DOHH2 (cell line): ENCODE data around the gene LPA.
"Not testable (repeated sequence)": the region's sequence is repeated elsewhere in the genome, so short reads cannot be mapped to it uniquely, and the experiment has no call there.

ENCODE experiments used
- H3F3A ChIP-seq: fragments of 200-600 bp; sonication (generic), shearing (Covaris generic); 2 replicates; pipeline ENCODE4 v1.6.0; 2016; ENCODE audit warnings: antibody characterized with exemption, mild to moderate bottlenecking; ENCODE audit not compliant: control insufficient read depth, insufficient read depth
- H3K27ac ChIP-seq: fragments of 200-600 bp; sonication (generic); 2 replicates; pipeline ENCODE4 v1.5.1; 2014; ENCODE audit warnings: low read depth, mild to moderate bottlenecking, low read length, moderate library complexity
- H3K27me3 ChIP-seq: fragments of 200-600 bp; sonication (generic); 2 replicates; pipeline ENCODE4 v1.6.1; 2014; ENCODE audit warnings: mild to moderate bottlenecking, low read length, mixed read lengths; ENCODE audit not compliant: control insufficient read depth
- H3K36me3 ChIP-seq: fragments of 200-600 bp; sonication (generic); 2 replicates; pipeline ENCODE4 v1.6.1; 2014; ENCODE audit warnings: mild to moderate bottlenecking, low read length, moderate library complexity, mixed read lengths; ENCODE audit not compliant: control insufficient read depth
- H3K4me1 ChIP-seq: fragments of 200-600 bp; sonication (generic); 2 replicates; pipeline ENCODE4 v1.6.1; 2014; ENCODE audit warnings: mild to moderate bottlenecking, low read length, mixed read lengths; ENCODE audit not compliant: control insufficient read depth
- H3K4me2 ChIP-seq: fragments of 200-600 bp; sonication (generic); 2 replicates; pipeline ENCODE4 v1.6.0; 2014; ENCODE audit warnings: mild to moderate bottlenecking, low read length, moderate library complexity
- H3K4me3 ChIP-seq: fragments of 200-600 bp; sonication (generic); 2 replicates; pipeline ENCODE4 v1.5.1; 2014; ENCODE audit warnings: mild to moderate bottlenecking, low read length, mixed read lengths
- H3K79me2 ChIP-seq: fragments of 200-600 bp; sonication (generic); 2 replicates; pipeline ENCODE4 v1.6.1; 2014; ENCODE audit warnings: mild to moderate bottlenecking, low read length, mixed read lengths; ENCODE audit not compliant: control insufficient read depth
- H3K9me2 ChIP-seq: fragments of 200-600 bp; sonication (generic); replicated peaks from 2 replicates; pipeline ENCODE4 v1.6.1; 2014; ENCODE audit warnings: mild to moderate bottlenecking, low read length, mixed read lengths; ENCODE audit not compliant: control insufficient read depth
- H3K9me3 ChIP-seq: fragments of 200-600 bp; sonication (generic); 2 replicates; pipeline ENCODE4 v1.6.1; 2014; ENCODE audit warnings: antibody characterized with exemption, low read length, mixed read lengths; ENCODE audit not compliant: control insufficient read depth, insufficient read depth
- H4K20me1 ChIP-seq: fragments of 200-600 bp; sonication (generic); 2 replicates; pipeline ENCODE4 v1.6.0; 2014; ENCODE audit warnings: low read depth, mild to moderate bottlenecking, antibody characterized with exemption, low read length, moderate library complexity; ENCODE audit not compliant: control insufficient read depth, insufficient read depth
- CTCF ChIP-seq: fragments of 200-600 bp; sonication (generic); IDR thresholded peaks from one replicate; pipeline ENCODE4 v1.5.1; 2014; ENCODE audit warnings: antibody characterized with exemption, mild to moderate bottlenecking, low read depth, low read length; ENCODE audit not compliant: poor library complexity, severe bottlenecking
- EZH2phosphoT487 ChIP-seq: fragments of 200-600 bp; sonication (generic); IDR thresholded peaks from 2 replicates; pipeline ENCODE4 v1.6.1; 2017; ENCODE audit warnings: borderline replicate concordance, mild to moderate bottlenecking, antibody characterized with exemption, low read length, moderate library complexity, mixed read lengths

LPA gene

GRCh38 chr6:160664198-160664597 is at the start of gene LPA:
Gene LPA, minus strand, starts transcription at chr6:160664275. Its CDS starts 61 bp downstream, at chr6:160664214.
- not testable (repeated sequence) for H3K36me3 ChIP-seq, H3K27ac ChIP-seq, H3F3A ChIP-seq, H3K4me2 ChIP-seq, H3K4me3 ChIP-seq, H3K79me2 ChIP-seq, H3K4me1 ChIP-seq, H3K9me2 ChIP-seq, H3K27me3 ChIP-seq, H3K9me3 ChIP-seq, H4K20me1 ChIP-seq

GRCh38 chr6:160708993-160709392 is 44.9 kb upstream of the LPA start:
- H4K20me1 ChIP-seq, H3K36me3 ChIP-seq, H3K79me2 ChIP-seq, H3K4me2 ChIP-seq, H3K27me3 ChIP-seq, H3K9me2 ChIP-seq, H3K4me1 ChIP-seq, H3F3A ChIP-seq, H3K4me3 ChIP-seq, H3K27ac ChIP-seq, H3K9me3 ChIP-seq: not testable (repeated sequence)

- not testable (repeated sequence) for H3K4me2 ChIP-seq, H3K9me2 ChIP-seq, H3K27ac ChIP-seq, H3K9me3 ChIP-seq, H3K4me1 ChIP-seq, H3K79me2 ChIP-seq, H3F3A ChIP-seq, H3K36me3 ChIP-seq, H3K4me3 ChIP-seq, H3K27me3 ChIP-seq, H4K20me1 ChIP-seq
Measured at GRCh38 chr6:160704688-160705087, 40.6 kb upstream of the LPA start.

- H3K4me3 ChIP-seq, H3K9me2 ChIP-seq, H3K4me1 ChIP-seq, H3K27ac ChIP-seq, H3K9me3 ChIP-seq, H3F3A ChIP-seq, H3K4me2 ChIP-seq, H3K79me2 ChIP-seq, H3K27me3 ChIP-seq, H4K20me1 ChIP-seq, H3K36me3 ChIP-seq: not testable (repeated sequence)
Measured at GRCh38 chr6:160701918-160702680, 38.0 kb upstream of the LPA start, which contains the start of gene PLG. Gene PLG, plus strand, starts transcription at chr6:160702244. Its CDS starts 61 bp downstream, at chr6:160702305.

- Histone ChIP-seq H3K27me3 (no peaks in the 10 kb centered on the region), H3K27ac (no peak overlapping the region), H3K4me3 (no peak overlapping the region), H3K36me3 (no peaks in the 10 kb centered on the region), H3K4me1 (no peaks in the 10 kb centered on the region), H3K4me2 (no peak overlapping the region), H4K20me1 (no peaks in the 10 kb centered on the region), H3K9me2 (no peaks in the 10 kb centered on the region), H3K79me2 (no peaks in the 10 kb centered on the region), H3F3A (no peaks in the 10 kb centered on the region), H3K9me3 (no peaks in the 10 kb centered on the region)
- TF ChIP-seq CTCF, result no peak
- TF ChIP-seq EZH2phosphoT487, result no peak
Measured at GRCh38 chr6:160697826-160698225, 33.8 kb upstream of the LPA start.

- H3K4me1 ChIP-seq, H3K36me3 ChIP-seq: not testable (repeated sequence)
Measured at GRCh38 chr6:160696884-160697283, 32.8 kb upstream of the LPA start.

GRCh38 chr6:160695622-160696021 is 31.5 kb upstream of the LPA start:
- not testable (repeated sequence) for H3K27me3 ChIP-seq, H3K27ac ChIP-seq, H3F3A ChIP-seq, H3K4me2 ChIP-seq, H3K4me3 ChIP-seq, H3K9me2 ChIP-seq, H3K36me3 ChIP-seq, H3K9me3 ChIP-seq, H3K79me2 ChIP-seq, H3K4me1 ChIP-seq, H4K20me1 ChIP-seq

More at GRCh38 chr6:160696884-160697283, 32.8 kb upstream of the LPA start:
- H3K4me2 ChIP-seq, H3K27ac ChIP-seq, H3K27me3 ChIP-seq, H3K4me3 ChIP-seq, H4K20me1 ChIP-seq, H3K79me2 ChIP-seq, H3K9me2 ChIP-seq, H3F3A ChIP-seq, H3K9me3 ChIP-seq: not testable (repeated sequence)
